Right lobe of liver (tissue), 6 donors: ENCODE measurements around the gene ATG9B. TPM values are rescaled to one million over a fixed set of nuclear protein-coding genes. Genes with fewer than 3 reads are reported as not detected.

Source experiments
- ATAC-seq, 4 donors: fragments of 200-7000 bp; cut with Tn5 transposase; one replicate each; pipeline ENCODE4 v1.9.1; 2020; ENCODE audit warnings: mild to moderate bottlenecking in 4 of 4, moderate library complexity in 4 of 4
- DNase-seq, 3 donors: peaks; one replicate each; pipeline ENCODE4 v3.0.0-alpha.2; 2020
- H3K27ac ChIP-seq, 3 donors: fragments of 200-600 bp; one replicate each; pipeline ENCODE4 v1.8.0; 2022
- H3K27me3 ChIP-seq, 2 donors: fragments of 200-600 bp; one replicate each; pipeline ENCODE4 v1.8.0; 2022
- H3K36me3 ChIP-seq, 4 donors: fragments of 200-600 bp; sonication (generic) in 1 of 4; one replicate each; pipeline versions ENCODE4 v1.5.1 to v1.8.0; 2017 to 2022; ENCODE audit warnings: control low read depth in 1 of 4
- H3K4me1 ChIP-seq, 4 donors: fragments of 200-600 bp; sonication (generic) in 1 of 4; one replicate each; pipeline versions ENCODE4 v1.5.1 to v1.8.0; 2017 to 2022; ENCODE audit warnings: control low read depth in 1 of 4
- H3K4me3 ChIP-seq, 3 donors: fragments of 200-600 bp; one replicate each; pipeline ENCODE4 v1.8.0; 2022
- H3K9me3 ChIP-seq, 4 donors: fragments of 200-600 bp; sonication (generic) in 1 of 4; one replicate each; pipeline versions ENCODE4 v1.5.1 to v1.8.0; 2017 to 2022; ENCODE audit warnings: control low read depth in 1 of 4
- POLR2A ChIP-seq: fragments of 450-650 bp; IDR thresholded peaks from one replicate; pipeline ENCODE4 v1.6.1; 2017; ENCODE audit warnings: antibody characterized with exemption, mild to moderate bottlenecking
- WGBS: methylation state at CpG from one replicate; pipeline ENCODE4 v1.1.6; 2018; ENCODE audit warnings: low coverage, low lambda C conversion rate; ENCODE audit not compliant: insufficient coverage; ENCODE audit errors: missing lambda C conversion rate; 5-methylcytosine and 5-hydroxymethylcytosine counted together
- intact Hi-C, 2 donors: fragments of 100-400 bp; cut with DNase I; formaldehyde crosslinking; loops; one replicate each; pipeline versions ENCODE4 v1.11.2 to v1.14.1; 2022
- total RNA-seq, 6 experiments: library from RNA; depleted of rRNA in 2 of 6; stranded (reverse); fragments of >200 nt in 2 of 6; fragmentation: NEBNext Ultra II Directional in 3 of 6; extraction: Animal tissue kit (Norgen Biotek cat#: 25700) in 3 of 6; gene quantifications; one replicate each; pipeline versions ENCODE4 v1.1.0 to v1.2.4, GENCODE V29; 2016 to 2023
- TF ChIP-seq, protein P1 (sequence below), 4 donors: fragments of 200-600 bp in 3 of 4; fragments of 450-650 bp in 1 of 4; IDR thresholded peaks; one replicate each; pipeline versions ENCODE4 v1.5.1 to v1.8.0; 2016 to 2022; ENCODE audit warnings: antibody characterized with exemption in 4 of 4, mild to moderate bottlenecking in 2 of 4
- donor health status: DM: no; HTN: yes; CAD: no.
- donor health status: DM: no; HTN: no; CAD: no.
- donor health status: DM: no; HTN: no; CAD: no.
- donor health status: DM: no; HTN: yes; CAD: no.
- donor health status: DM: no; HTN: yes; CAD: no.

Gene ATG9B
- total RNA-seq, 6 experiments from 2014 or later, result 0.40 TPM; not detected in 5

- ATAC-seq (no peak), DNase-seq (no peak)
- intact Hi-C loops, result no loop called here
- 66% methylated on average over 3 of the region's 22 CpGs for WGBS
- no peaks in the 10 kb centered on the region for H3K4me1 ChIP-seq
- TF ChIP-seq, protein P1, sequence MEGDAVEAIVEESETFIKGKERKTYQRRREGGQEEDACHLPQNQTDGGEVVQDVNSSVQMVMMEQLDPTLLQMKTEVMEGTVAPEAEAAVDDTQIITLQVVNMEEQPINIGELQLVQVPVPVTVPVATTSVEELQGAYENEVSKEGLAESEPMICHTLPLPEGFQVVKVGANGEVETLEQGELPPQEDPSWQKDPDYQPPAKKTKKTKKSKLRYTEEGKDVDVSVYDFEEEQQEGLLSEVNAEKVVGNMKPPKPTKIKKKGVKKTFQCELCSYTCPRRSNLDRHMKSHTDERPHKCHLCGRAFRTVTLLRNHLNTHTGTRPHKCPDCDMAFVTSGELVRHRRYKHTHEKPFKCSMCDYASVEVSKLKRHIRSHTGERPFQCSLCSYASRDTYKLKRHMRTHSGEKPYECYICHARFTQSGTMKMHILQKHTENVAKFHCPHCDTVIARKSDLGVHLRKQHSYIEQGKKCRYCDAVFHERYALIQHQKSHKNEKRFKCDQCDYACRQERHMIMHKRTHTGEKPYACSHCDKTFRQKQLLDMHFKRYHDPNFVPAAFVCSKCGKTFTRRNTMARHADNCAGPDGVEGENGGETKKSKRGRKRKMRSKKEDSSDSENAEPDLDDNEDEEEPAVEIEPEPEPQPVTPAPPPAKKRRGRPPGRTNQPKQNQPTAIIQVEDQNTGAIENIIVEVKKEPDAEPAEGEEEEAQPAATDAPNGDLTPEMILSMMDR (IDR thresholded peaks at IDR 0.05), result no peak
- TF ChIP-seq POLR2A, result no peak
- no peak within 1 kb of the TSS for H3K27ac ChIP-seq
- H3K36me3 ChIP-seq, result no peaks in the 10 kb centered on the region
- H3K27me3 ChIP-seq, result no peaks in the 10 kb centered on the region
- H3K9me3 ChIP-seq, result no peaks in the 10 kb centered on the region
- no peak within 1 kb of the TSS for H3K4me3 ChIP-seq
Observed at GRCh38 chr7:151047976-151048815, 23.9 kb upstream of the ATG9B start, which contains the start of gene ASIC3. ASIC3 (plus strand) TSS chr7:151048531; CDS start chr7:151048886, 355 bp downstream.

- ATAC-seq (no peak), DNase-seq (no peak)
- H3K4me3 ChIP-seq, result no peak overlapping the region
- H3K9me3 ChIP-seq, result no peaks in the 10 kb centered on the region
- intact Hi-C loops, result no loop called here
- no peaks in the 10 kb centered on the region for H3K36me3 ChIP-seq
- no peak overlapping the region for H3K27ac ChIP-seq
- H3K4me1 ChIP-seq, result no peaks in the 10 kb centered on the region
- no peaks in the 10 kb centered on the region for H3K27me3 ChIP-seq
- TF ChIP-seq, protein P1 (IDR thresholded peaks at IDR 0.05), result no peak
- TF ChIP-seq POLR2A, result no peak
- 76% methylated on average over 3 of the region's 14 CpGs for WGBS
Observed at GRCh38 chr7:151046603-151047573, 22.6 kb upstream of the ATG9B start.

- H3K27ac ChIP-seq, result no peak overlapping the region
- DNase-seq (no peak), ATAC-seq (no peak)
- no peak for TF ChIP-seq POLR2A
- TF ChIP-seq, protein P1 (IDR thresholded peaks at IDR 0.05), result no peak
- intact Hi-C loops, result no loop called here
- 74% methylated on average over 5 of the region's 9 CpGs for WGBS
- H3K9me3 ChIP-seq, result no peaks in the 10 kb centered on the region
- H3K27me3 ChIP-seq, result no peaks in the 10 kb centered on the region
- no peaks in the 10 kb centered on the region for H3K36me3 ChIP-seq
- no peaks in the 10 kb centered on the region for H3K4me1 ChIP-seq
- H3K4me3 ChIP-seq, result no peak overlapping the region
Observed at GRCh38 chr7:151045967-151046366, 21.7 kb upstream of the ATG9B start.

GRCh38 chr7:151045262-151045661, 21.0 kb upstream of the ATG9B start:
- Histone ChIP-seq H3K4me1 (no peaks in the 10 kb centered on the region), H3K27me3 (no peaks in the 10 kb centered on the region), H3K4me3 (no peak overlapping the region), H3K36me3 (no peaks in the 10 kb centered on the region), H3K9me3 (no peaks in the 10 kb centered on the region), H3K27ac (no peak overlapping the region)
- intact Hi-C loops, result no loop called here
- no CpG with 5 or more reads among the region's 11 CpGs for WGBS
- ATAC-seq, result no peak
- no peak for TF ChIP-seq POLR2A
- TF ChIP-seq, protein P1 (IDR thresholded peaks at IDR 0.05), result no peak
- no peak for DNase-seq
